ENCODE measurements around the gene PPA2.

Gene PPA2

GRCh38 chr4:105389167-105389566 is 84.7 kb downstream of the PPA2 start:
- no peak for DNase-seq (ENCODE audit: low spot score)

- DNase-seq (ENCODE audit: low spot score) = no peak
Observed at GRCh38 chr4:105387466-105387865, 86.4 kb downstream of the PPA2 start.

GRCh38 chr4:105386012-105386411 is 87.8 kb downstream of the PPA2 start:
- no peak for DNase-seq (ENCODE audit: low spot score)

- no peak for DNase-seq (ENCODE audit: low spot score)
Observed at GRCh38 chr4:105374071-105374470, 99.8 kb downstream of the PPA2 start.

- DNase-seq (ENCODE audit: low spot score) = no peak
Observed at GRCh38 chr4:105373324-105373723, 100.5 kb downstream of the PPA2 start.

- no peak for DNase-seq (ENCODE audit: low spot score)
Observed at GRCh38 chr4:105369988-105370387, 103.9 kb downstream of the PPA2 start.

- no peak for DNase-seq (ENCODE audit: low spot score)
Observed at GRCh38 chr4:105361053-105361452, 112.8 kb downstream of the PPA2 start.

- DNase-seq (ENCODE audit: low spot score) = no peak
Observed at GRCh38 chr4:105357258-105357980, 116.4 kb downstream of the PPA2 start.

- no peak for DNase-seq (ENCODE audit: low spot score)
Observed at GRCh38 chr4:105356194-105356593, 117.7 kb downstream of the PPA2 start.

- DNase-seq (ENCODE audit: low spot score) = no peak
Observed at GRCh38 chr4:105352826-105353225, 121.0 kb downstream of the PPA2 start.

GRCh38 chr4:105351861-105352260 is 122.0 kb downstream of the PPA2 start:
- no peak for DNase-seq (ENCODE audit: low spot score)

- no peak for DNase-seq (ENCODE audit: low spot score)
Observed at GRCh38 chr4:105350859-105351490, 122.9 kb downstream of the PPA2 start.

GRCh38 chr4:105348719-105349118 is 125.1 kb downstream of the PPA2 start:
- no peak for DNase-seq (ENCODE audit: low spot score)

GRCh38 chr4:105346869-105347268 is 127.0 kb downstream of the PPA2 start:
- no peak for DNase-seq (ENCODE audit: low spot score)

- DNase-seq (ENCODE audit: low spot score) = no peak
Observed at GRCh38 chr4:105345838-105346237, 128.0 kb downstream of the PPA2 start.

GRCh38 chr4:105345358-105345757 is 128.5 kb downstream of the PPA2 start:
- DNase-seq (ENCODE audit: low spot score) = no peak

- DNase-seq (ENCODE audit: low spot score) = no peak
Observed at GRCh38 chr4:105344141-105344540, 129.7 kb downstream of the PPA2 start.

GRCh38 chr4:105343146-105343931 is 130.5 kb downstream of the PPA2 start:
- no peak for DNase-seq (ENCODE audit: low spot score)

GRCh38 chr4:105329081-105329480 is 144.8 kb downstream of the PPA2 start:
- no peak for DNase-seq (ENCODE audit: low spot score)

GRCh38 chr4:105327956-105328355 is 145.9 kb downstream of the PPA2 start:
- DNase-seq (ENCODE audit: low spot score) = no peak

- no peak for DNase-seq (ENCODE audit: low spot score)
Observed at GRCh38 chr4:105327222-105327621, 146.6 kb downstream of the PPA2 start.
